H1 (cell line): ENCODE data around the gene CCDC148. TPM values are rescaled to one million over a fixed set of nuclear protein-coding genes. Genes with fewer than 3 reads are reported as not detected.

ENCODE experiments used
- CHD7 ChIP-seq: fragments of 300-600 bp; sonication (generic); IDR thresholded peaks from 2 replicates; pipeline ENCODE4 v1.7.1; 2012; ENCODE audit warnings: low read length, moderate library complexity, mild to moderate bottlenecking, inconsistent platforms; ENCODE audit not compliant: insufficient replicate concordance
- PHF8 ChIP-seq: fragments of 200-600 bp; sonication (generic); conservative IDR thresholded peaks from 2 replicates; pipeline ENCODE4 v1.7.1; 2012; ENCODE audit warnings: low read depth, mild to moderate bottlenecking, inconsistent platforms, low read length, moderate library complexity
- polyA plus RNA-seq, 7 experiments: library from polyadenylated mRNA; depleted of rRNA in 3 of 7; stranded (reverse) in 5 of 7; unstranded in 2 of 7; fragments of >200 nt in 5 of 7; fragments of 200-250 nt in 2 of 7; gene quantifications; 1 replicate in 5 of 7; 2 replicates in 1 of 7; 4 replicates in 1 of 7; pipeline versions ENCODE4 v1.2.1 to v1.2.3, GENCODE V29; 2011 to 2013; ENCODE audit warnings: missing spikeins in 2 of 7, mixed read lengths in 2 of 7
- total RNA-seq: library from RNA; stranded (reverse); fragmentation: NEBNext Ultra II Directional; extraction: Animal tissue kit (Norgen Biotek cat#: 25700); gene quantifications from 2 replicates; pipeline ENCODE4 v1.2.1, GENCODE V29; 2021

The CCDC148 gene
- total and polyA plus RNA-seq, 2 of the 8 experiments (the other 6 are each of a cell fraction or from before 2014, with no cell fraction given), result 0.45 to 1.3 TPM

GRCh38 chr2:158381205-158381604, 75.3 kb downstream of the CCDC148 start (continued):
- no peak for TF ChIP-seq CHD7
- no peak for TF ChIP-seq PHF8
